Measurements from ENCODE around the gene C3orf20.

C3orf20 gene

GRCh38 chr3:14780927-14781507 lies 106.1 kb downstream of the C3orf20 start:
- DNase-seq = no peak

GRCh38 chr3:14783480-14784086 lies 108.6 kb downstream of the C3orf20 start:
- no peak for DNase-seq

- no peak for DNase-seq
Measured at GRCh38 chr3:14784087-14784681, 109.2 kb downstream of the C3orf20 start.

GRCh38 chr3:14785207-14786155 lies 110.5 kb downstream of the C3orf20 start:
- DNase-seq = no peak

- no peak for DNase-seq
Measured at GRCh38 chr3:14786369-14786768, 111.4 kb downstream of the C3orf20 start.

- no peak for DNase-seq
Measured at GRCh38 chr3:14787630-14788029, 112.7 kb downstream of the C3orf20 start.

GRCh38 chr3:14788644-14789043 lies 113.7 kb downstream of the C3orf20 start:
- no peak for DNase-seq

- DNase-seq = no peak
Measured at GRCh38 chr3:14789221-14789620, 114.3 kb downstream of the C3orf20 start.

- no peak for DNase-seq
Measured at GRCh38 chr3:14789640-14790285, 114.8 kb downstream of the C3orf20 start.

- no peak for DNase-seq
Measured at GRCh38 chr3:14791343-14791945, 116.5 kb downstream of the C3orf20 start.

GRCh38 chr3:14792691-14793121 lies 117.8 kb downstream of the C3orf20 start:
- DNase-seq = no peak

- no peak for DNase-seq
Measured at GRCh38 chr3:14793126-14793857, 118.4 kb downstream of the C3orf20 start.

- no peak for DNase-seq
Measured at GRCh38 chr3:14793858-14794234, 118.9 kb downstream of the C3orf20 start.

- no peak for DNase-seq
Measured at GRCh38 chr3:14794435-14794834, 119.5 kb downstream of the C3orf20 start.

- no peak for DNase-seq
Measured at GRCh38 chr3:14795996-14796395, 121.1 kb downstream of the C3orf20 start.

- DNase-seq = no peak
Measured at GRCh38 chr3:14796403-14797077, 121.6 kb downstream of the C3orf20 start.

GRCh38 chr3:14797731-14798130 lies 122.8 kb downstream of the C3orf20 start:
- no peak for DNase-seq

GRCh38 chr3:14798231-14798630 lies 123.3 kb downstream of the C3orf20 start:
- no peak for DNase-seq

GRCh38 chr3:14799146-14799545 lies 124.2 kb downstream of the C3orf20 start:
- DNase-seq = no peak

GRCh38 chr3:14801031-14801430 lies 126.1 kb downstream of the C3orf20 start:
- no peak for DNase-seq
